ENCODE measurements around the gene SNX25. TPM values are rescaled to one million over a fixed set of nuclear protein-coding genes. Genes with fewer than 3 reads are reported as not detected.
A peak's percentile ranks its signal among the peaks of the same experiment; 100 is the strongest.

SNX25 gene
- total and polyA plus RNA-seq, 2 of the 13 experiments (the other 11 are each of a cell fraction or from before 2014, with no cell fraction given), result 23.4 to 23.5 TPM

DNA sequence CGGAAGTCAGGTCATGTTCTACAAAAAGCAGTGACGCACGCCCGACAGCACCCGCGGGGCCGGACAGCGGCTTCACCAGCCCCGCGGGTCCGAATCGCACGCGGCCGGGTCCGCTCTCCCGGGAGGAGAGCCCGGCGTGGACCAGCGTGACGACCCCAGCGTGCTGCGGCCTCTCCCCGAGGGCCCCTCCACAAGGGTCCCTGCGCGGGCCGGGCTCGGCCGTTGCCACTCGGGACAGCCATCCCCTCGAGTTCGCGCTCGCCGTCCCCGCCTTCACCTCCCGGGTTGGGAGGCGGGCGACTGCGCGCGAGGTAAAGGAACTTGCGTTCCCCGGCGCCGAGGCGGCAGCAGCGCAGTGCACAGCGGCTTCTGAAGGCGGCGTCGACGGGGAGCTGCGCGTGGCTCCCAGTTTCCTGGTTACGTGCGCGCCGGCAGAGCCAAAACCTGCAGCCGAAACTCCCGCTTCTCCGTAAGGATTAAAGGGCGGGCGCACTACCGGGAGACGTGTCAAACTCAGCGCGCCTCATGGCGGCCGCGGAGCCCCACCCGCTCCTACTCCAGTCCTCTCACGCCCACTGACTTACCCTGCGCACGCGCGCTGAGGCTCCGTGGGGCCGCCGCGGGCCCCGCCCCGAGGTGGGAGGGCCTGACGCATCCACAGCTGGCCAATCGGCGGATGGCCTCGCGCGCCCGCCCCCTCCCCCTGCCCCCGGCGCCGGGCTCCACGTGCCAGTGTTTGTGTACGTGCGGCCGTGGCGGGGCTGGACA is 186.7 kb downstream of the SNX25 start (continued):
- TF ChIP-seq, protein P1, sequence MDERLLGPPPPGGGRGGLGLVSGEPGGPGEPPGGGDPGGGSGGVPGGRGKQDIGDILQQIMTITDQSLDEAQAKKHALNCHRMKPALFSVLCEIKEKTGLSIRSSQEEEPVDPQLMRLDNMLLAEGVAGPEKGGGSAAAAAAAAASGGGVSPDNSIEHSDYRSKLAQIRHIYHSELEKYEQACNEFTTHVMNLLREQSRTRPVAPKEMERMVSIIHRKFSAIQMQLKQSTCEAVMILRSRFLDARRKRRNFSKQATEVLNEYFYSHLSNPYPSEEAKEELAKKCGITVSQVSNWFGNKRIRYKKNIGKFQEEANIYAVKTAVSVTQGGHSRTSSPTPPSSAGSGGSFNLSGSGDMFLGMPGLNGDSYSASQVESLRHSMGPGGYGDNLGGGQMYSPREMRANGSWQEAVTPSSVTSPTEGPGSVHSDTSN (CRISPR knock-in tag; IDR thresholded peaks at IDR 0.05), result no peak
- TF ChIP-seq ZNF569 (CRISPR knock-in tag; IDR thresholded peaks at IDR 0.05; ENCODE audit: borderline replicate concordance) (peak; percentile 95; the same call in 1 of the 2 replicates), LRRFIP1 (CRISPR knock-in tag; conservative IDR thresholded peaks at IDR 0.05) (0 out of 2 replicates have a peak, but pooled peaks have one; percentile 45), ZSCAN30 (CRISPR knock-in tag; IDR thresholded peaks at IDR 0.05) (peak; percentile 98), ZNF260 (CRISPR knock-in tag; IDR thresholded peaks at IDR 0.05; ENCODE audit: borderline replicate concordance, low read depth) (0 out of 2 replicates have a peak, but pooled peaks have one; percentile 74), GFI1 (CRISPR knock-in tag; IDR thresholded peaks at IDR 0.05; ENCODE audit: borderline replicate concordance) (0 out of 2 replicates have a peak, but pooled peaks have one; percentile 82), ZMYM4 (CRISPR knock-in tag; IDR thresholded peaks at IDR 0.05) (peak; percentile 87), ZNF614 (CRISPR knock-in tag; IDR thresholded peaks at IDR 0.05; ENCODE audit: borderline replicate concordance) (peak; percentile 94), HDAC6 (IDR thresholded peaks at IDR 0.05; ENCODE audit: low read depth, low read length) (no peak), ZNF331 (CRISPR knock-in tag; IDR thresholded peaks at IDR 0.05) (no peak; the same call in 1 of the 2 replicates), ZNF891 (CRISPR knock-in tag; IDR thresholded peaks at IDR 0.05) (peak; percentile 97), PHB2 (IDR thresholded peaks at IDR 0.05; ENCODE audit: partially characterized antibody) (no peak), SOX5 (CRISPR knock-in tag; IDR thresholded peaks at IDR 0.05; ENCODE audit: borderline replicate concordance) (peak; percentile 57; the same call in 1 of the 2 replicates), E2F1 (CRISPR knock-in tag; IDR thresholded peaks at IDR 0.05) (peak; percentile 94), ZBTB14 (CRISPR knock-in tag; IDR thresholded peaks at IDR 0.05) (peak; percentile 70), TERF1 (CRISPR knock-in tag; IDR thresholded peaks at IDR 0.05) (peak; percentile 98), ZKSCAN1 (IDR thresholded peaks at IDR 0.05; ENCODE audit: low read length) (no peak), REL (CRISPR knock-in tag; conservative IDR thresholded peaks at IDR 0.05) (peak; percentile 93), HOXD1 (CRISPR knock-in tag; IDR thresholded peaks at IDR 0.05) (peak; percentile 81; the same call in 1 of the 2 replicates), ZNF274 (CRISPR knock-in tag; IDR thresholded peaks at IDR 0.05) (peak; percentile 98), ELF1 (CRISPR knock-in tag; IDR thresholded peaks at IDR 0.05) (peak; percentile 51), SRF (IDR thresholded peaks at IDR 0.05; ENCODE audit: low read depth, low read length) (no peak), SNAPC5 (CRISPR knock-in tag; IDR thresholded peaks at IDR 0.05; ENCODE audit: borderline replicate concordance) (peak; percentile 86)
